ENCODE measurements around the gene LRRC8D. TPM values are rescaled to one million over a fixed set of nuclear protein-coding genes. Genes with fewer than 3 reads are reported as not detected.

Gene LRRC8D
- total and polyA plus RNA-seq, 2 experiments from 2014 or later: 23.6 to 48.8 TPM

DNA sequence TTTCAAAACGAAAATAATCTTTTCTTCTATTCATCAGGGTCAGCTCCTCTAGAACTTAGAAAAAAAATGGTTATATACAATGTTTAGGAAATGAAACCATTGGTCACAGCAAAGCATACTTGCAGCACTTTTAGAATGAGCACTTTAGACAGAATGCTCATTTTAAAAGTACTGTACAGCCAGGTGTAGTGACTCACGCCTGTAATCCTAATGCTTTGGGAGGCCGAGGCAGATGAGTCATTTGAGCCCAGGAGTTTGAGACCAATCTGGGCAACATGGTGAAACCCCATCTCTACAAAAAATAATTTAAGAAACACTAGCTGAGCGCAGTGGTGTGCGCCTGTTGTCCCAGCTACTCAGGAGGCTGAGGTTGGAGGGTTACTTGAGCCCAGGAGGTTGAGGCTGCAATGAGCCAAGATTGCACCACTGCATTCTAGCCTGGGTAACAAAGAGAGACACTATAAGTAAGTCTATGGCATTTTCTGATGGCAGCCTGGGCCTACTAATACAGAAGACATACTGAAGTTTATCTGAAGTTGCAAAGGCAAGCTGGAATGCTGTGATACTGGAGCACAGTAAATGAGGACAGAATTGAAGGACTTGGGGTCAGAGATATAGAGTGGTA, 125.1 kb downstream of the LRRC8D start (continued):
- TF ChIP-seq REST (IDR thresholded peaks at IDR 0.05; ENCODE audit: unreplicated experiment) (no peak), CTCF (conservative IDR thresholded peaks at IDR 0.05; ENCODE audit: low read depth in 2 of 2) (no peak), JUNB (IDR thresholded peaks at IDR 0.05; ENCODE audit: unreplicated experiment) (no peak)

GRCh38 chr1:89946532-89946931, 125.7 kb downstream of the LRRC8D start:
- DNase-seq (ENCODE audit: low spot score) (no peak), ATAC-seq (no peak)
- Mint-ChIP-seq H3K9me3 (no peaks in the 10 kb centered on the region), H3K36me3 (ENCODE audit: low read depth) (no peaks in the 10 kb centered on the region), H3K27ac (no peak overlapping the region), H3K27me3 (ENCODE audit: insufficient read depth, low read depth, poor library complexity) (peaks cover 6% of the 10 kb centered on the region), H3K4me1 (peaks cover 39% of the 10 kb centered on the region), H3K4me3 (no peak overlapping the region)
- Histone ChIP-seq H3K27me3 (ENCODE audit: insufficient read depth) (peaks cover 3% of the 10 kb centered on the region; the same call in 1 of the 2 replicates), H3F3A (replicated peaks; ENCODE audit: low read depth) (no peaks in the 10 kb centered on the region), H4K20me1 (replicated peaks; ENCODE audit: insufficient read depth) (no peaks in the 10 kb centered on the region), H3K36me3 (ENCODE audit: insufficient read depth) (no peaks in the 10 kb centered on the region), H3K4me2 (no peak overlapping the region), H3K9me2 (ENCODE audit: insufficient read depth) (no peaks in the 10 kb centered on the region), H2AFZ (no peak overlapping the region), H3K4me3 (no peak overlapping the region), H3K79me2 (replicated peaks; ENCODE audit: insufficient read depth) (no peaks in the 10 kb centered on the region), H3K27ac (ENCODE audit: low read depth) (no peak overlapping the region), H3K4me1 (ENCODE audit: insufficient read depth) (peaks cover 39% of the 10 kb centered on the region)
- TF ChIP-seq CREB1 (CRISPR knock-in tag; IDR thresholded peaks at IDR 0.05; ENCODE audit: low read depth) (no peak), EZH2phosphoT487 (IDR thresholded peaks at IDR 0.05; ENCODE audit: unreplicated experiment) (no peak), REST (IDR thresholded peaks at IDR 0.05; ENCODE audit: unreplicated experiment) (no peak), NANOG (IDR thresholded peaks at IDR 0.05; ENCODE audit: borderline replicate concordance) (no peak), EZH2 (IDR thresholded peaks at IDR 0.05; ENCODE audit: low read depth, unreplicated experiment) (no peak), STAT1 (IDR thresholded peaks at IDR 0.05; ENCODE audit: unreplicated experiment) (no peak)
- TF ChIP-seq, protein P1, sequence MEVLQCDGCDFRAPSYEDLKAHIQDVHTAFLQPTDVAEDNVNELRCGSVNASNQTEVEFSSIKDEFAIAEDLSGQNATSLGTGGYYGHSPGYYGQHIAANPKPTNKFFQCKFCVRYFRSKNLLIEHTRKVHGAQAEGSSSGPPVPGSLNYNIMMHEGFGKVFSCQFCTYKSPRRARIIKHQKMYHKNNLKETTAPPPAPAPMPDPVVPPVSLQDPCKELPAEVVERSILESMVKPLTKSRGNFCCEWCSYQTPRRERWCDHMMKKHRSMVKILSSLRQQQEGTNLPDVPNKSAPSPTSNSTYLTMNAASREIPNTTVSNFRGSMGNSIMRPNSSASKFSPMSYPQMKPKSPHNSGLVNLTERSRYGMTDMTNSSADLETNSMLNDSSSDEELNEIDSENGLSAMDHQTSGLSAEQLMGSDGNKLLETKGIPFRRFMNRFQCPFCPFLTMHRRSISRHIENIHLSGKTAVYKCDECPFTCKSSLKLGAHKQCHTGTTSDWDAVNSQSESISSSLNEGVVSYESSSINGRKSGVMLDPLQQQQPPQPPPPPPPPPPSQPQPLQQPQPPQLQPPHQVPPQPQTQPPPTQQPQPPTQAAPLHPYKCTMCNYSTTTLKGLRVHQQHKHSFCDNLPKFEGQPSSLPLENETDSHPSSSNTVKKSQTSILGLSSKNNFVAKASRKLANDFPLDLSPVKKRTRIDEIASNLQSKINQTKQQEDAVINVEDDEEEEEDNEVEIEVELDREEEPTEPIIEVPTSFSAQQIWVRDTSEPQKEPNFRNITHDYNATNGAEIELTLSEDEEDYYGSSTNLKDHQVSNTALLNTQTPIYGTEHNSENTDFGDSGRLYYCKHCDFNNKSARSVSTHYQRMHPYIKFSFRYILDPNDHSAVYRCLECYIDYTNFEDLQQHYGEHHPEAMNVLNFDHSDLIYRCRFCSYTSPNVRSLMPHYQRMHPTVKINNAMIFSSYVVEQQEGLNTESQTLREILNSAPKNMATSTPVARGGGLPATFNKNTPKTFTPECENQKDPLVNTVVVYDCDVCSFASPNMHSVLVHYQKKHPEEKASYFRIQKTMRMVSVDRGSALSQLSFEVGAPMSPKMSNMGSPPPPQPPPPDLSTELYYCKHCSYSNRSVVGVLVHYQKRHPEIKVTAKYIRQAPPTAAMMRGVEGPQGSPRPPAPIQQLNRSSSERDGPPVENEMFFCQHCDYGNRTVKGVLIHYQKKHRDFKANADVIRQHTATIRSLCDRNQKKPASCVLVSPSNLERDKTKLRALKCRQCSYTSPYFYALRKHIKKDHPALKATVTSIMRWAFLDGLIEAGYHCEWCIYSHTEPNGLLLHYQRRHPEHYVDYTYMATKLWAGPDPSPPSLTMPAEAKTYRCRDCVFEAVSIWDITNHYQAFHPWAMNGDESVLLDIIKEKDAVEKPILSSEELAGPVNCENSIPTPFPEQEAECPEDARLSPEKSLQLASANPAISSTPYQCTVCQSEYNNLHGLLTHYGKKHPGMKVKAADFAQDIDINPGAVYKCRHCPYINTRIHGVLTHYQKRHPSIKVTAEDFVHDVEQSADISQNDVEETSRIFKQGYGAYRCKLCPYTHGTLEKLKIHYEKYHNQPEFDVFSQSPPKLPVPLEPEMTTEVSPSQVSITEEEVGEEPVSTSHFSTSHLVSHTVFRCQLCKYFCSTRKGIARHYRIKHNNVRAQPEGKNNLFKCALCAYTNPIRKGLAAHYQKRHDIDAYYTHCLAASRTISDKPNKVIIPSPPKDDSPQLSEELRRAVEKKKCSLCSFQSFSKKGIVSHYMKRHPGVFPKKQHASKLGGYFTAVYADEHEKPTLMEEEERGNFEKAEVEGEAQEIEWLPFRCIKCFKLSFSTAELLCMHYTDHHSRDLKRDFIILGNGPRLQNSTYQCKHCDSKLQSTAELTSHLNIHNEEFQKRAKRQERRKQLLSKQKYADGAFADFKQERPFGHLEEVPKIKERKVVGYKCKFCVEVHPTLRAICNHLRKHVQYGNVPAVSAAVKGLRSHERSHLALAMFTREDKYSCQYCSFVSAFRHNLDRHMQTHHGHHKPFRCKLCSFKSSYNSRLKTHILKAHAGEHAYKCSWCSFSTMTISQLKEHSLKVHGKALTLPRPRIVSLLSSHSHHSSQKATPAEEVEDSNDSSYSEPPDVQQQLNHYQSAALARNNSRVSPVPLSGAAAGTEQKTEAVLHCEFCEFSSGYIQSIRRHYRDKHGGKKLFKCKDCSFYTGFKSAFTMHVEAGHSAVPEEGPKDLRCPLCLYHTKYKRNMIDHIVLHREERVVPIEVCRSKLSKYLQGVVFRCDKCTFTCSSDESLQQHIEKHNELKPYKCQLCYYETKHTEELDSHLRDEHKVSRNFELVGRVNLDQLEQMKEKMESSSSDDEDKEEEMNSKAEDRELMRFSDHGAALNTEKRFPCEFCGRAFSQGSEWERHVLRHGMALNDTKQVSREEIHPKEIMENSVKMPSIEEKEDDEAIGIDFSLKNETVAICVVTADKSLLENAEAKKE (CRISPR knock-in tag; IDR thresholded peaks at IDR 0.05): no peak
